Measurements from ENCODE around the gene SULT1A1.

DNA sequence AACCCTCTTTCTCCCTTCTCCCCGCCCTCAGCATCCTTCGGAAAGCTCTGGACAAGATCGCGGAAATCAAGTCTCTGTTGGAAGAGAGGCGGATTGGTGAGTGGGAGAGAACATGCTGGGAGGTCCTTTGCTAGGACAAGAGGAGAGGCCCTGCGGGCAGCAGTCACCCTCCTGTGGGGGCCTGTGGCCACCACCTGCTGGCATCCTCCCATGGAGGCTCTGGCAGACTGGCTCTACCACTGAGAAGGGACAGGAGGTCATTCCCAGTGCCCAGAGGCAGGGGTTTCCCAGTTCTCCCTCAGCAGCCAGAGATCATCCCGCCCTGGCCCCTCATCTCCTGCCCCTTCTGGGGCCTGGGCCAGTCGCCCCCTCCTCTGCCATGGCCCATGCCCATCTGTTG lies 20.8 kb downstream of the SULT1A1 start:
- TF ChIP-seq, protein P1, sequence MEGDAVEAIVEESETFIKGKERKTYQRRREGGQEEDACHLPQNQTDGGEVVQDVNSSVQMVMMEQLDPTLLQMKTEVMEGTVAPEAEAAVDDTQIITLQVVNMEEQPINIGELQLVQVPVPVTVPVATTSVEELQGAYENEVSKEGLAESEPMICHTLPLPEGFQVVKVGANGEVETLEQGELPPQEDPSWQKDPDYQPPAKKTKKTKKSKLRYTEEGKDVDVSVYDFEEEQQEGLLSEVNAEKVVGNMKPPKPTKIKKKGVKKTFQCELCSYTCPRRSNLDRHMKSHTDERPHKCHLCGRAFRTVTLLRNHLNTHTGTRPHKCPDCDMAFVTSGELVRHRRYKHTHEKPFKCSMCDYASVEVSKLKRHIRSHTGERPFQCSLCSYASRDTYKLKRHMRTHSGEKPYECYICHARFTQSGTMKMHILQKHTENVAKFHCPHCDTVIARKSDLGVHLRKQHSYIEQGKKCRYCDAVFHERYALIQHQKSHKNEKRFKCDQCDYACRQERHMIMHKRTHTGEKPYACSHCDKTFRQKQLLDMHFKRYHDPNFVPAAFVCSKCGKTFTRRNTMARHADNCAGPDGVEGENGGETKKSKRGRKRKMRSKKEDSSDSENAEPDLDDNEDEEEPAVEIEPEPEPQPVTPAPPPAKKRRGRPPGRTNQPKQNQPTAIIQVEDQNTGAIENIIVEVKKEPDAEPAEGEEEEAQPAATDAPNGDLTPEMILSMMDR (IDR thresholded peaks at IDR 0.05): no peak
- no peak for TF ChIP-seq POLR2A (IDR thresholded peaks at IDR 0.05)
